GM10847 (cell line): Measurements from ENCODE around the gene CCDC43.

Experiments used
- POLR2A ChIP-seq: IDR thresholded peaks from 2 replicates; pipeline ENCODE4 v1.6.1; 2011; ENCODE audit not compliant: insufficient read length; ENCODE audit errors: extremely low read depth

Gene CCDC43

GRCh38 chr17:44677136-44677535 is 12.4 kb downstream of the CCDC43 start:
- no peak for TF ChIP-seq POLR2A

GRCh38 chr17:44673893-44674292 is 15.7 kb downstream of the CCDC43 start:
- no peak for TF ChIP-seq POLR2A

- no peak for TF ChIP-seq POLR2A
These were observed 17.0 kb downstream of the CCDC43 start for GRCh38 chr17:44672479-44673093.

GRCh38 chr17:44666006-44666405 is 23.6 kb downstream of the CCDC43 start:
- TF ChIP-seq POLR2A, result no peak

GRCh38 chr17:44664867-44665266 is 24.7 kb downstream of the CCDC43 start:
- no peak for TF ChIP-seq POLR2A

GRCh38 chr17:44663095-44663494 is 26.5 kb downstream of the CCDC43 start:
- no peak for TF ChIP-seq POLR2A

- no peak for TF ChIP-seq POLR2A
These were observed 27.7 kb downstream of the CCDC43 start for GRCh38 chr17:44661835-44662234.

GRCh38 chr17:44655983-44656710 is 33.4 kb downstream of the CCDC43 start, which contains the start of gene MEIOC:
Gene MEIOC, plus strand, starts transcription at chr17:44656468. Its CDS starts 146 bp downstream, at chr17:44656614.
- no peak for TF ChIP-seq POLR2A

- no peak for TF ChIP-seq POLR2A
These were observed 35.6 kb downstream of the CCDC43 start for GRCh38 chr17:44653954-44654353.

- TF ChIP-seq POLR2A, result no peak
These were observed 36.2 kb downstream of the CCDC43 start for GRCh38 chr17:44653384-44653783.

GRCh38 chr17:44652727-44653126 is 36.8 kb downstream of the CCDC43 start:
- no peak for TF ChIP-seq POLR2A

GRCh38 chr17:44651228-44651627 is 38.3 kb downstream of the CCDC43 start:
- no peak for TF ChIP-seq POLR2A

- TF ChIP-seq POLR2A, result no peak
These were observed 40.6 kb downstream of the CCDC43 start for GRCh38 chr17:44648963-44649362.

- TF ChIP-seq POLR2A, result no peak
These were observed 41.8 kb downstream of the CCDC43 start for GRCh38 chr17:44647736-44648135.

- TF ChIP-seq POLR2A, result no peak
These were observed 43.3 kb downstream of the CCDC43 start for GRCh38 chr17:44646280-44646679.

- TF ChIP-seq POLR2A, result no peak
These were observed 44.2 kb downstream of the CCDC43 start for GRCh38 chr17:44645341-44645740.

GRCh38 chr17:44642834-44643233 is 46.7 kb downstream of the CCDC43 start:
- TF ChIP-seq POLR2A, result no peak
